IMR-90 (cell line): ENCODE data around the gene OVCH2. TPM values are rescaled to one million over a fixed set of nuclear protein-coding genes. Genes with fewer than 3 reads are reported as not detected.
A peak's percentile ranks its signal among the peaks of the same experiment; 100 is the strongest.

Source experiments
- ATAC-seq: fragments of 200-7000 bp; cut with Tn5 transposase; 2 replicates; pipeline ENCODE4 v1.9.1; 2020; ENCODE audit warnings: low read depth, mild to moderate bottlenecking, moderate library complexity
- BruUV-seq: library from RNA; stranded (reverse); fragments of 400-500 nt; replicated peaks from 2 replicates; lab custom pipeline; 2021; lab: Mats Ljungman, UMichigan
- CTCF ChIA-PET: fragments of 300-600 bp; formaldehyde crosslinking; extraction: SDS; loops from one replicate; lab custom pipeline; 2021; ENCODE audit warnings: antibody characterized with exemption; lab: Yijun Ruan, JAX
- POLR2A ChIA-PET: fragments of 300-600 bp; sonication (Branson Sonifier 250); formaldehyde crosslinking; loops from one replicate; lab custom pipeline; 2022; ENCODE audit warnings: antibody characterized with exemption; ENCODE audit not compliant: unreplicated experiment; lab: Charles Lee
- DNase-seq: peaks from one replicate; pipeline ENCODE4 v3.0.0; 2013
- H2AFZ ChIP-seq: replicated peaks from 2 replicates; pipeline ENCODE3; 2013; ENCODE audit warnings: low read length, mild to moderate bottlenecking; ENCODE audit not compliant: poor library complexity
- H2AK5ac ChIP-seq: 2 replicates; pipeline ENCODE4 v1.6.1; 2013; ENCODE audit warnings: low read depth, low read length, inconsistent platforms
- H2AK9ac ChIP-seq: replicated peaks from 2 replicates; pipeline ENCODE3; 2013; ENCODE audit warnings: mild to moderate bottlenecking, low read depth, low read length, moderate library complexity; ENCODE audit not compliant: poor library complexity
- H2BK120ac ChIP-seq: 2 replicates; pipeline ENCODE4 v1.6.1; 2013; ENCODE audit warnings: low read depth, low read length, inconsistent platforms
- H2BK15ac ChIP-seq: 3 replicates; pipeline ENCODE4 v1.6.1; 2013; ENCODE audit warnings: low read depth, low read length, inconsistent platforms
- H2BK20ac ChIP-seq: 2 replicates; pipeline ENCODE4 v1.6.1; 2013; ENCODE audit warnings: low read depth, mild to moderate bottlenecking, inconsistent platforms, low read length, moderate library complexity
- H2BK5ac ChIP-seq: 2 replicates; pipeline ENCODE4 v1.6.1; 2013; ENCODE audit warnings: mild to moderate bottlenecking, low read depth, low read length, inconsistent platforms; ENCODE audit not compliant: poor library complexity, severe bottlenecking
- H3K14ac ChIP-seq: replicated peaks from 2 replicates; pipeline ENCODE4 v1.6.1; 2013; ENCODE audit warnings: low read depth, low read length, inconsistent platforms
- H3K18ac ChIP-seq: 2 replicates; pipeline ENCODE4 v1.6.1; 2013; ENCODE audit warnings: low read depth, low read length, control low read depth
- H3K23ac ChIP-seq: 2 replicates; pipeline ENCODE4 v1.6.1; 2013; ENCODE audit warnings: low read depth, low read length, inconsistent platforms
- H3K27ac ChIP-seq: 2 replicates; pipeline ENCODE4 v1.5.1; 2013; ENCODE audit warnings: mild to moderate bottlenecking, control low read depth, low read length; ENCODE audit not compliant: insufficient read depth
- H3K27me3 ChIP-seq: 2 replicates; pipeline ENCODE4 v1.6.1; 2013; ENCODE audit warnings: low read length; ENCODE audit not compliant: control insufficient read depth, insufficient read depth
- H3K36me3 ChIP-seq: 2 replicates; pipeline ENCODE4 v1.6.1; 2013; ENCODE audit warnings: low read length, mixed read lengths; ENCODE audit not compliant: control insufficient read depth, insufficient read depth
- H3K4ac ChIP-seq: 2 replicates; pipeline ENCODE4 v1.6.1; 2013; ENCODE audit warnings: low read depth, low read length, inconsistent platforms
- H3K4me1 ChIP-seq: 2 replicates; pipeline ENCODE4 v1.6.1; 2013; ENCODE audit warnings: low read length, mixed read lengths; ENCODE audit not compliant: control insufficient read depth, insufficient read depth
- H3K4me2 ChIP-seq: 2 replicates; pipeline ENCODE4 v1.6.1; 2013; ENCODE audit warnings: low read depth, mild to moderate bottlenecking, control low read depth, low read length, moderate library complexity
- H3K4me3 ChIP-seq: 2 replicates; pipeline ENCODE4 v1.5.1; 2013; ENCODE audit warnings: low read depth, mild to moderate bottlenecking, control low read depth, low read length, moderate library complexity; ENCODE audit not compliant: insufficient read depth
- H3K56ac ChIP-seq: 2 replicates; pipeline ENCODE4 v1.6.1; 2013; ENCODE audit warnings: low read length, inconsistent platforms; ENCODE audit not compliant: insufficient read depth; ENCODE audit errors: extremely low read depth
- H3K79me1 ChIP-seq, 2 experiments: 2 replicates each; pipeline ENCODE4 v1.6.1; 2013; ENCODE audit warnings: low read length in 2 of 2, inconsistent platforms in 1 of 2, low read depth in 1 of 2
- H3K9ac ChIP-seq: 2 replicates; pipeline ENCODE4 v1.6.1; 2013; ENCODE audit warnings: low read depth, low read length, control low read depth
- H3K9me1 ChIP-seq: 2 replicates; pipeline ENCODE4 v1.6.1; 2013; ENCODE audit warnings: low read length, inconsistent platforms; ENCODE audit not compliant: insufficient read depth
- H3K9me3 ChIP-seq: 2 replicates; pipeline ENCODE4 v1.6.1; 2013; ENCODE audit warnings: low read length; ENCODE audit not compliant: control insufficient read depth, insufficient read depth
- H4K20me1 ChIP-seq: 2 replicates; pipeline ENCODE4 v1.6.1; 2013; ENCODE audit warnings: low read length, inconsistent platforms; ENCODE audit not compliant: insufficient read depth
- H4K5ac ChIP-seq: 2 replicates; pipeline ENCODE4 v1.6.1; 2013; ENCODE audit warnings: mild to moderate bottlenecking, low read depth, low read length, control low read depth
- H4K8ac ChIP-seq, 2 experiments: 2 replicates each; pipeline ENCODE4 v1.6.1; 2013; ENCODE audit warnings: low read depth in 2 of 2, low read length in 2 of 2, control low read depth in 1 of 2, inconsistent platforms in 1 of 2
- H4K91ac ChIP-seq: 2 replicates; pipeline ENCODE4 v1.6.1; 2013; ENCODE audit warnings: low read depth, low read length, inconsistent platforms; ENCODE audit not compliant: insufficient read depth
- BHLHE40 ChIP-seq: fragments of 150-350 bp; IDR thresholded peaks from 2 replicates; pipeline ENCODE4 v1.6.1; 2016; ENCODE audit warnings: mild to moderate bottlenecking, low read depth, low read length
- CHD1 ChIP-seq: IDR thresholded peaks from 2 replicates; pipeline ENCODE4 v1.6.1; 2012; ENCODE audit warnings: low read depth, low read length, improper control_type of control experiment
- MAZ ChIP-seq: IDR thresholded peaks from 2 replicates; pipeline ENCODE4 v1.6.1; 2012; ENCODE audit warnings: low read depth, mild to moderate bottlenecking, low read length, improper control_type of control experiment, moderate library complexity, borderline replicate concordance
- MXI1 ChIP-seq: IDR thresholded peaks from 2 replicates; pipeline ENCODE4 v1.6.1; 2012; ENCODE audit warnings: low read depth, mild to moderate bottlenecking, low read length, moderate library complexity, borderline replicate concordance
- NFE2L2 ChIP-seq: fragments of 150-350 bp; IDR thresholded peaks from 2 replicates; pipeline ENCODE4 v1.6.1; 2016; ENCODE audit warnings: low read depth, mild to moderate bottlenecking, low read length
- POLR2A ChIP-seq: IDR thresholded peaks from 2 replicates; pipeline ENCODE4 v1.6.1; 2012; ENCODE audit warnings: mild to moderate bottlenecking, low read depth, low read length
- RAD21 ChIP-seq: IDR thresholded peaks from 2 replicates; pipeline ENCODE4 v1.6.1; 2012; ENCODE audit warnings: low read length, improper control_type of control experiment
- RCOR1 ChIP-seq: IDR thresholded peaks from 2 replicates; pipeline ENCODE4 v1.6.1; 2012; ENCODE audit warnings: mild to moderate bottlenecking, low read length, improper control_type of control experiment; ENCODE audit not compliant: insufficient replicate concordance
- SMC3 ChIP-seq: fragments of 150-350 bp; IDR thresholded peaks from 2 replicates; pipeline ENCODE4 v1.6.1; 2016; ENCODE audit warnings: low read depth, mild to moderate bottlenecking, antibody characterized with exemption, low read length, moderate library complexity
- WGBS, 2 experiments: methylation state at CpG; one replicate each; pipeline versions ENCODE4 v1.1.5 to v1.1.7; 2013; ENCODE audit warnings: missing lambda C conversion rate in 2 of 2; ENCODE audit not compliant: insufficient read length in 1 of 2; ENCODE audit errors: extremely low coverage in 2 of 2; 5-methylcytosine and 5-hydroxymethylcytosine counted together
- dilution Hi-C: fragments of 300-500 bp; cut with HindIII; formaldehyde crosslinking; loops from one replicate; pipeline ENCODE4 v1.14.3; 2018; ENCODE audit warnings: low sequenced_read_pairs; ENCODE audit not compliant: unreplicated experiment
- in situ Hi-C: fragments of 300-500 bp; cut with MboI; formaldehyde crosslinking; loops from 3 replicates; pipeline ENCODE4 v1.14.3; 2019; ENCODE audit warnings: low sequenced_read_pairs, inconsistent platforms, mixed read lengths
- intact Hi-C: fragments of 100-400 bp; cut with micrococcal nuclease; formaldehyde crosslinking; loops from 2 replicates; pipeline ENCODE4 v1.10.0; 2022
- polyA plus RNA-seq, 3 experiments: library from polyadenylated mRNA; depleted of rRNA; stranded (reverse); fragments of >200 nt; gene quantifications; 2 replicates each; pipeline ENCODE4 v1.2.3, GENCODE V29; 2012; ENCODE audit warnings: low replicate concordance in 1 of 3
- total RNA-seq: library from RNA; depleted of rRNA; stranded (reverse); fragments of >200 nt; gene quantifications from 2 replicates; pipeline ENCODE4 v1.2.3, GENCODE V29; 2012
- TF ChIP-seq, protein P1 (sequence below): fragments of 150-350 bp; IDR thresholded peaks from 2 replicates; pipeline ENCODE4 v1.6.1; 2017; ENCODE audit warnings: mild to moderate bottlenecking, antibody characterized with exemption, low read length, low read depth
- TF ChIP-seq, protein P2 (sequence below): conservative IDR thresholded peaks from 2 replicates; pipeline ENCODE4 v1.5.1; 2012; ENCODE audit warnings: mild to moderate bottlenecking, low read depth, low read length, improper control_type of control experiment
- TF ChIP-seq, protein P3 (sequence below): fragments of 150-350 bp; IDR thresholded peaks from 2 replicates; pipeline ENCODE4 v1.6.1; 2016; ENCODE audit warnings: low read depth, mild to moderate bottlenecking, low read length, moderate library complexity, borderline replicate concordance

Gene OVCH2
- total and polyA plus RNA-seq, 2 of the 4 experiments (the other 2 are of a cell fraction): 0.07 TPM; not detected in 1

DNA sequence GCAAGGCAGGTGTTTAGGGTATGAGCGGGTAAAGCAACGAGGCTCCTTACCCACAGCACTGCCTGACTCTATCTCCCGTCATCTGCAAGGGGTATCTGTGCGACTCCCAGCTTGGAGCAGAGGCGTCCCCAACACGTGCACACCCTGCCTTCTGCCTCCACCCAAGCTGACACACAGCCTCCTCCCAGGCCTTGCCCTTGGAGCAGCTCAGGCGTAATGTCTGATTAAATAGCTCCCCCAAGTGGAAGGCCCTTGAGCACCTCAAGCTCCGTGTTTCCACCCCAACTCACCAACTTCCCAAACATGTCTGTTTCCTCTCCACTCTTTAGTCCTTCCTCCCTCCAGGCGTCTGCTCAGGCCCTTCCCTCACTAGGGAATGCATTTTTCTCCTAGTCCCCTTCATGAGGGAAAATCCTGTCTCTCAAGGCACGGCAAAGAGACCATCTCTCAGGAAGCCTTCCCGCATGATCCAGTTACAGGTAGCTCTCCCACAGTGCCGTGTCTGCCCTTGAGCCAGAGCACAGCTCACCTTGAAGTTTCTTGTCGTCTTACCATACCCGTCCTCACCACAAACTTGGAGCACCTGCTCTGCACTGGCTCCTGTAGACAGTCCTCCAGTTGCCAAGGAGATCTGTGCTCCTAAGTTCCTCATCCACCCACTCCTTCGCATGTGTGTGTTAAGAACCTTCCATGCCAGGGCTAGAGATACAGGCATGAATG lies 48.8 kb downstream of the OVCH2 start:
- no peaks in the 10 kb centered on the region for H3K27me3 ChIP-seq
- H3K36me3 ChIP-seq: no peaks in the 10 kb centered on the region
- H2AK5ac ChIP-seq: no peak overlapping the region
- no peak overlapping the region for H3K27ac ChIP-seq
- H2BK20ac ChIP-seq: no peak overlapping the region
- H4K8ac ChIP-seq: no peak overlapping the region
- H2AK9ac ChIP-seq: no peak overlapping the region
- H3K9ac ChIP-seq: no peak overlapping the region
- H3K4ac ChIP-seq: no peak overlapping the region
- ATAC-seq (peak; percentile 100), DNase-seq (peak; percentile 68)
- BruUV-seq: no TSS peak
- H3K56ac ChIP-seq: no peak overlapping the region
- H2BK120ac ChIP-seq: no peak overlapping the region
- no peak overlapping the region for H2BK15ac ChIP-seq
- ChIA-PET POLR2A (interaction anchor here (1.0 kb wide), 1 partner anchor 86 kb away, joined by 5 read pairs; no protein-coding TSS in a partner anchor), CTCF (interaction anchor here (0.6 to 3.8 kb wide), 14 partner anchors 8 to 145 kb away, joined by 3 to 59 read pairs (median 4); partner anchors contain the start of gene PPFIBP2)
- H3K14ac ChIP-seq: no peak overlapping the region
- H4K91ac ChIP-seq: no peak overlapping the region
- H3K4me1 ChIP-seq: no peaks in the 10 kb centered on the region
- no peak overlapping the region for H3K4me2 ChIP-seq
- H3K9me1 ChIP-seq: no peaks in the 10 kb centered on the region
- dilution Hi-C loops: no loop called here
- TF ChIP-seq, protein P1, sequence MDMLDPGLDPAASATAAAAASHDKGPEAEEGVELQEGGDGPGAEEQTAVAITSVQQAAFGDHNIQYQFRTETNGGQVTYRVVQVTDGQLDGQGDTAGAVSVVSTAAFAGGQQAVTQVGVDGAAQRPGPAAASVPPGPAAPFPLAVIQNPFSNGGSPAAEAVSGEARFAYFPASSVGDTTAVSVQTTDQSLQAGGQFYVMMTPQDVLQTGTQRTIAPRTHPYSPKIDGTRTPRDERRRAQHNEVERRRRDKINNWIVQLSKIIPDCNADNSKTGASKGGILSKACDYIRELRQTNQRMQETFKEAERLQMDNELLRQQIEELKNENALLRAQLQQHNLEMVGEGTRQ: no peak
- TF ChIP-seq MAZ (peak; percentile 51; the same call in 1 of the 2 replicates), BHLHE40 (peak; percentile 74; the same call in 1 of the 2 replicates), RCOR1 (no peak), CHD1 (no peak), NFE2L2 (no peak), RAD21 (peak; percentile 84), POLR2A (no peak), SMC3 (peak; percentile 79), MXI1 (no peak; the same call in 1 of the 2 replicates)
- TF ChIP-seq, protein P2, sequence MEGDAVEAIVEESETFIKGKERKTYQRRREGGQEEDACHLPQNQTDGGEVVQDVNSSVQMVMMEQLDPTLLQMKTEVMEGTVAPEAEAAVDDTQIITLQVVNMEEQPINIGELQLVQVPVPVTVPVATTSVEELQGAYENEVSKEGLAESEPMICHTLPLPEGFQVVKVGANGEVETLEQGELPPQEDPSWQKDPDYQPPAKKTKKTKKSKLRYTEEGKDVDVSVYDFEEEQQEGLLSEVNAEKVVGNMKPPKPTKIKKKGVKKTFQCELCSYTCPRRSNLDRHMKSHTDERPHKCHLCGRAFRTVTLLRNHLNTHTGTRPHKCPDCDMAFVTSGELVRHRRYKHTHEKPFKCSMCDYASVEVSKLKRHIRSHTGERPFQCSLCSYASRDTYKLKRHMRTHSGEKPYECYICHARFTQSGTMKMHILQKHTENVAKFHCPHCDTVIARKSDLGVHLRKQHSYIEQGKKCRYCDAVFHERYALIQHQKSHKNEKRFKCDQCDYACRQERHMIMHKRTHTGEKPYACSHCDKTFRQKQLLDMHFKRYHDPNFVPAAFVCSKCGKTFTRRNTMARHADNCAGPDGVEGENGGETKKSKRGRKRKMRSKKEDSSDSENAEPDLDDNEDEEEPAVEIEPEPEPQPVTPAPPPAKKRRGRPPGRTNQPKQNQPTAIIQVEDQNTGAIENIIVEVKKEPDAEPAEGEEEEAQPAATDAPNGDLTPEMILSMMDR: peak; percentile 75
- TF ChIP-seq, protein P3, sequence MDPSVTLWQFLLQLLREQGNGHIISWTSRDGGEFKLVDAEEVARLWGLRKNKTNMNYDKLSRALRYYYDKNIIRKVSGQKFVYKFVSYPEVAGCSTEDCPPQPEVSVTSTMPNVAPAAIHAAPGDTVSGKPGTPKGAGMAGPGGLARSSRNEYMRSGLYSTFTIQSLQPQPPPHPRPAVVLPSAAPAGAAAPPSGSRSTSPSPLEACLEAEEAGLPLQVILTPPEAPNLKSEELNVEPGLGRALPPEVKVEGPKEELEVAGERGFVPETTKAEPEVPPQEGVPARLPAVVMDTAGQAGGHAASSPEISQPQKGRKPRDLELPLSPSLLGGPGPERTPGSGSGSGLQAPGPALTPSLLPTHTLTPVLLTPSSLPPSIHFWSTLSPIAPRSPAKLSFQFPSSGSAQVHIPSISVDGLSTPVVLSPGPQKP: no peak
- no peak overlapping the region for H4K5ac ChIP-seq
- no peak overlapping the region for H3K4me3 ChIP-seq
- no peaks in the 10 kb centered on the region for H4K20me1 ChIP-seq
- no peak overlapping the region for H3K18ac ChIP-seq
- no peak overlapping the region for H2BK5ac ChIP-seq
- H3K23ac ChIP-seq: no peak overlapping the region
- peak overlapping the region; percentile 24 for H2AFZ ChIP-seq
- H3K9me3 ChIP-seq: no peaks in the 10 kb centered on the region
- 63% methylated on average over 6 of the region's 15 CpGs; no CpG with 5 or more reads in 1 of the 2 experiments for WGBS, 2 experiments
- intact Hi-C loops: loop anchor here (2.0 kb wide), 2 partner anchors 87 to 145 kb away; partner anchors contain the start of gene PPFIBP2
- no peaks in the 10 kb centered on the region for H3K79me1 ChIP-seq
- in situ Hi-C loops: no loop called here
